Spleen (tissue), 11 donors: ENCODE results near the gene HHLA2. TPM values are rescaled to one million over a fixed set of nuclear protein-coding genes. Genes with fewer than 3 reads are reported as not detected.

Experiments used
- DNase-seq: peaks from one replicate; pipeline ENCODE4 v3.0.0-alpha.2; 2020
- H3K27ac ChIP-seq, 8 donors: fragments of 200-600 bp; sonication (generic) in 7 of 8; 1 replicate in 4 of 8; 2 replicates in 4 of 8; pipeline versions ENCODE4 v1.5.0 to v1.8.0; 2016 to 2021; ENCODE audit warnings: inconsistent platforms in 4 of 8, mild to moderate bottlenecking in 4 of 8, moderate library complexity in 1 of 8
- H3K27me3 ChIP-seq, 7 donors: fragments of 200-600 bp; sonication (generic) in 6 of 7; replicated peaks in 1 of 7; 1 replicate in 4 of 7; 2 replicates in 3 of 7; pipeline versions ENCODE4 v1.5.0 to v1.8.0; 2016 to 2021; ENCODE audit warnings: inconsistent platforms in 3 of 7, mild to moderate bottlenecking in 1 of 7
- H3K36me3 ChIP-seq, 6 donors: fragments of 200-600 bp; sonication (generic) in 5 of 6; 1 replicate in 4 of 6; 2 replicates in 2 of 6; pipeline versions ENCODE4 v1.5.0 to v1.8.0; 2016 to 2021; ENCODE audit warnings: inconsistent platforms in 2 of 6
- H3K4me1 ChIP-seq, 6 donors: fragments of 200-600 bp; sonication (generic) in 5 of 6; 1 replicate in 3 of 6; 2 replicates in 3 of 6; pipeline versions ENCODE4 v1.5.0 to v1.8.0; 2016 to 2021; ENCODE audit warnings: inconsistent platforms in 3 of 6
- H3K4me3 ChIP-seq, 8 donors: fragments of 200-600 bp; sonication (generic) in 7 of 8; 1 replicate in 4 of 8; 2 replicates in 4 of 8; pipeline versions ENCODE4 v1.5.0 to v1.8.0; 2016 to 2021; ENCODE audit warnings: inconsistent platforms in 4 of 8, mild to moderate bottlenecking in 4 of 8, moderate library complexity in 2 of 8
- H3K9me3 ChIP-seq, 8 donors: fragments of 200-600 bp; sonication (generic) in 7 of 8; 1 replicate in 4 of 8; 2 replicates in 4 of 8; pipeline versions ENCODE4 v1.5.0 to v1.8.0; 2016 to 2021; ENCODE audit warnings: inconsistent platforms in 4 of 8
- POLR2A ChIP-seq, 3 donors: fragments of 450-650 bp; IDR thresholded peaks; one replicate each; pipeline ENCODE4 v1.5.1; 2017; ENCODE audit warnings: antibody characterized with exemption in 3 of 3, mild to moderate bottlenecking in 1 of 3
- POLR2AphosphoS5 ChIP-seq, 3 donors: sonication (generic); formaldehyde crosslinking; IDR thresholded peaks; one replicate each; pipeline ENCODE4 v1.5.1; 2017; ENCODE audit warnings: antibody characterized with exemption in 3 of 3
- WGBS, 5 donors: extraction: QIAGEN DNeasy Blood & Tissue Kit in 3 of 5; methylation state at CpG; one replicate each; pipeline versions ENCODE4 v1.1.5 to v1.1.7; 2013 to 2018; 5-methylcytosine and 5-hydroxymethylcytosine counted together
- intact Hi-C: fragments of 100-400 bp; cut with DNase I; formaldehyde crosslinking; loops from one replicate; pipeline ENCODE4 v1.15.0; 2023; ENCODE audit warnings: low total_unique reads
- polyA plus RNA-seq, 3 donors: library from polyadenylated mRNA; stranded (reverse); fragments of 200-250 nt; gene quantifications; one replicate each; pipeline ENCODE4 v1.2.1, GENCODE V29; 2013
- total RNA-seq, 7 donors: library from RNA; depleted of rRNA in 3 of 7; stranded (reverse); fragments of >200 nt in 3 of 7; fragmentation: NEBNext Ultra II Directional in 4 of 7; extraction: Animal tissue kit (Norgen Biotek cat#: 25700) in 4 of 7; gene quantifications; one replicate each; pipeline versions ENCODE4 v1.1.0 to v1.2.1, GENCODE V29; 2016 to 2021
- TF ChIP-seq, protein P1 (sequence below), 11 experiments: fragments of 200-600 bp in 7 of 11; fragments of 450-650 bp in 4 of 11; sonication (generic) in 4 of 11; IDR thresholded peaks in 8 of 11; conservative IDR thresholded peaks in 3 of 11; 1 replicate in 7 of 11; 2 replicates in 4 of 11; pipeline versions ENCODE4 v1.4.0 to v1.8.0; 2016 to 2021; ENCODE audit warnings: antibody characterized with exemption in 11 of 11, inconsistent platforms in 4 of 11, mild to moderate bottlenecking in 1 of 11
- donor health status: healthy with polysubstance abuse.
- donor health status: DM: no; HTN: no; CAD: no; lungs with moderate emphysema.
- donor health status: DM: no; HTN: no; CAD: no.
- donor health status: Bipolar disorder and iron deficiency.
- donor health status: healthy.
- donor health status: DM: no; HTN: no; CAD: no.
- donor health status: DM: yes; HTN: yes; CAD: no.

HHLA2 gene
- total and polyA plus RNA-seq, 10 donors = 0.09 to 0.43 (median 0.18) TPM; not detected in 4

GRCh38 chr3:108414007-108414406, 117.7 kb downstream of the HHLA2 start:
- no peak overlapping the region for H3K27ac ChIP-seq
- no peaks in the 10 kb centered on the region for H3K9me3 ChIP-seq
- no peak overlapping the region for H3K4me3 ChIP-seq
- intact Hi-C loops = no loop called here
- no peaks in the 10 kb centered on the region for H3K27me3 ChIP-seq
- TF ChIP-seq POLR2AphosphoS5 (IDR thresholded peaks at IDR 0.05) (no peak), POLR2A (IDR thresholded peaks at IDR 0.05) (no peak)
- TF ChIP-seq, protein P1, sequence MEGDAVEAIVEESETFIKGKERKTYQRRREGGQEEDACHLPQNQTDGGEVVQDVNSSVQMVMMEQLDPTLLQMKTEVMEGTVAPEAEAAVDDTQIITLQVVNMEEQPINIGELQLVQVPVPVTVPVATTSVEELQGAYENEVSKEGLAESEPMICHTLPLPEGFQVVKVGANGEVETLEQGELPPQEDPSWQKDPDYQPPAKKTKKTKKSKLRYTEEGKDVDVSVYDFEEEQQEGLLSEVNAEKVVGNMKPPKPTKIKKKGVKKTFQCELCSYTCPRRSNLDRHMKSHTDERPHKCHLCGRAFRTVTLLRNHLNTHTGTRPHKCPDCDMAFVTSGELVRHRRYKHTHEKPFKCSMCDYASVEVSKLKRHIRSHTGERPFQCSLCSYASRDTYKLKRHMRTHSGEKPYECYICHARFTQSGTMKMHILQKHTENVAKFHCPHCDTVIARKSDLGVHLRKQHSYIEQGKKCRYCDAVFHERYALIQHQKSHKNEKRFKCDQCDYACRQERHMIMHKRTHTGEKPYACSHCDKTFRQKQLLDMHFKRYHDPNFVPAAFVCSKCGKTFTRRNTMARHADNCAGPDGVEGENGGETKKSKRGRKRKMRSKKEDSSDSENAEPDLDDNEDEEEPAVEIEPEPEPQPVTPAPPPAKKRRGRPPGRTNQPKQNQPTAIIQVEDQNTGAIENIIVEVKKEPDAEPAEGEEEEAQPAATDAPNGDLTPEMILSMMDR (IDR thresholded peaks at IDR 0.05 in 8 of 11, conservative IDR thresholded peaks at IDR 0.05 in 3 of 11) = no peak
- H3K36me3 ChIP-seq = no peaks in the 10 kb centered on the region
- H3K4me1 ChIP-seq = no peaks in the 10 kb centered on the region
- DNase-seq = no peak
- 75 to 93% (median 80%) methylated on average over 5 of the region's 5 CpGs for WGBS, 5 donors

DNA sequence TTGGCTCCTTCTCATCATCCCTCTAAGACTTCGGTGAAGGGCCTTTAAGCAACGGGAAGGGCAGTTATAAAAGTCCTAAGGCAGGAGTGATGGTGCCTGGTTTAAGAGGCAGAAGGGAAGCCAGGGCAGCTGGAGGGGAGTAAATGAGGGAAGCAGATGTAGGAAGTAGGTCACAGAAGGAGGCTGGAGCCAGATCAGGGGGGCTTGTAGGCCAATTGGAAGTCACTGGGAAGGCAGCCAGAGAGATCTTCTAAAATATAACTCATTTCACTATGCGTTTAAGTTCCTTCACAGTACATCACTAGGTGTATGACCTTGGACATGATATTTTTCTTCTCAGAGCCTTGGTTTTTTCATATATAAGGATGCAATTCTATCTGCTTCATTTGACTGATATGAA, 119.3 kb downstream of the HHLA2 start:
- Histone ChIP-seq H3K27me3 (no peaks in the 10 kb centered on the region), H3K9me3 (no peaks in the 10 kb centered on the region), H3K27ac (no peak overlapping the region), H3K36me3 (no peaks in the 10 kb centered on the region), H3K4me3 (no peak overlapping the region), H3K4me1 (no peaks in the 10 kb centered on the region)
- TF ChIP-seq, protein P1 (IDR thresholded peaks at IDR 0.05 in 8 of 11, conservative IDR thresholded peaks at IDR 0.05 in 3 of 11) = no peak
- DNase-seq = no peak
- WGBS, 5 donors = 56 to 68% (median 61%) methylated on average over 3 of the region's 3 CpGs
- intact Hi-C loops = no loop called here

DNA sequence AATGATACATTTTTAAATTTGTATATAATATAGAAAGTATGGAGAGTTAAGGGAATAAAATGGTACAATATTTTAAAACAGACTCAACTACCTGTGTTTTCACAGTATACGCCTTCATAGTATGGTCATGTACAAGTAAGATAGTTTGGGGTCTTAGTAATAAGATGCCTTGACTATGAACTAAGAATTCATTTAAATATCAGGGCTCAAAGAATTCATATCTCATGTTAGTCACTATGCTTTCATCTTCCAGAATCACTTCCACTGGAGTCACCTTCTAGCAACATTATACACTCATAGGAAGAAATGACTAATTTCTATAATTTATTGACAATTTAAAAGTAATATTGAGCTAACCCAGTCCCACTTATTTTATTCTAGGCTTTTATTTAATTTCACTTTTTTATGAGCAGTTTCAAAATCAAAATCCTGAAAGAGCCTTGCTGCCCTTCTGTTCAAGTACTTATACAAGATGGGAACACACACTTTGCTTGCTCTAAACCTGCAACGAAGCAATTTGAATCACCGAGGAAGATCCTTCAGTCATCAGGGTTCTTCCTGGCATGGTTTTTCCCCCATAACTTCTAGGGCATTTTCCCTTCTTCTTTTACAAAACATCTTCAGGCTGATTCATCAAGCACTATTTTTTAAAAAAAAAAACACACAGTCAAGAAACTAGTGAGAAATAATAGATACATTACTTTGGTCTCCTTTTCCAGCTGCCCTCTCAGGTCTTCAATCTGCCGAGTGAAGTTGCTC, 119.9 kb downstream of the HHLA2 start:
- 75 to 87% (median 86%) methylated on average over 4 of the region's 4 CpGs for WGBS, 5 donors

GRCh38 chr3:108420926-108421325, 124.6 kb downstream of the HHLA2 start:
- 91 to 100% (median 100%) methylated on average over 2 of the region's 2 CpGs for WGBS, 5 donors
- DNase-seq = no peak

More for the DNA sequence above, 119.9 kb downstream of the HHLA2 start:
- Histone ChIP-seq H3K4me1 (no peaks in the 10 kb centered on the region), H3K27me3 (no peaks in the 10 kb centered on the region), H3K4me3 (no peak overlapping the region), H3K27ac (no peak overlapping the region), H3K36me3 (no peaks in the 10 kb centered on the region), H3K9me3 (no peaks in the 10 kb centered on the region)
- TF ChIP-seq, protein P1 (IDR thresholded peaks at IDR 0.05 in 8 of 11, conservative IDR thresholded peaks at IDR 0.05 in 3 of 11) = no peak
- TF ChIP-seq POLR2A (IDR thresholded peaks at IDR 0.05) (no peak), POLR2AphosphoS5 (IDR thresholded peaks at IDR 0.05) (no peak)
- no peak for DNase-seq
- intact Hi-C loops = no loop called here

More at GRCh38 chr3:108420926-108421325, 124.6 kb downstream of the HHLA2 start:
- Histone ChIP-seq H3K4me1 (no peaks in the 10 kb centered on the region), H3K36me3 (no peaks in the 10 kb centered on the region), H3K27ac (no peak overlapping the region), H3K9me3 (no peaks in the 10 kb centered on the region), H3K4me3 (no peak overlapping the region), H3K27me3 (no peaks in the 10 kb centered on the region)
- intact Hi-C loops = no loop called here
- TF ChIP-seq, protein P1 (IDR thresholded peaks at IDR 0.05 in 8 of 11, conservative IDR thresholded peaks at IDR 0.05 in 3 of 11) = no peak
- no peak for TF ChIP-seq POLR2A (IDR thresholded peaks at IDR 0.05)
- no peak for TF ChIP-seq POLR2AphosphoS5 (IDR thresholded peaks at IDR 0.05)
